GM23248 (cell line): Measurements from ENCODE around the gene MINDY1. TPM values are rescaled to one million over a fixed set of nuclear protein-coding genes. Genes with fewer than 3 reads are reported as not detected.

Source experiments
- DNase-seq: peaks from one replicate; pipeline ENCODE4 v3.0.0-alpha.2; 2015
- H2AFZ ChIP-seq: fragments of 200-600 bp; sonication (generic); 2 replicates; pipeline ENCODE4 v1.6.1; 2016; ENCODE audit warnings: antibody characterized with exemption
- H3F3A ChIP-seq: fragments of 200-600 bp; sonication (generic); 2 replicates; pipeline ENCODE4 v1.6.1; 2016; ENCODE audit warnings: mild to moderate bottlenecking, antibody characterized with exemption, mixed run types; ENCODE audit not compliant: insufficient read depth
- H3K27ac ChIP-seq: fragments of 200-600 bp; sonication (generic); 2 replicates; pipeline ENCODE4 v1.5.1; 2016; ENCODE audit warnings: mild to moderate bottlenecking
- H3K27me3 ChIP-seq: fragments of 200-600 bp; sonication (generic); replicated peaks from 2 replicates; pipeline ENCODE4 v1.6.1; 2016; ENCODE audit warnings: mild to moderate bottlenecking; ENCODE audit not compliant: insufficient read depth
- H3K36me3 ChIP-seq: fragments of 200-600 bp; sonication (generic); 2 replicates; pipeline ENCODE4 v1.6.1; 2016; ENCODE audit warnings: low read depth, mild to moderate bottlenecking
- H3K4me1 ChIP-seq: fragments of 200-600 bp; sonication (generic); 2 replicates; pipeline ENCODE4 v1.6.1; 2016; ENCODE audit warnings: mild to moderate bottlenecking; ENCODE audit not compliant: insufficient read depth
- H3K4me2 ChIP-seq: fragments of 200-600 bp; sonication (generic); one replicate; pipeline ENCODE4 v1.6.1; 2016; ENCODE audit warnings: mild to moderate bottlenecking; ENCODE audit not compliant: unreplicated experiment
- H3K4me3 ChIP-seq: fragments of 200-600 bp; sonication (generic); 2 replicates; pipeline ENCODE4 v1.5.1; 2016; ENCODE audit warnings: mild to moderate bottlenecking
- H3K79me2 ChIP-seq: fragments of 200-600 bp; sonication (generic); 2 replicates; pipeline ENCODE4 v1.6.1; 2016; ENCODE audit warnings: mild to moderate bottlenecking; ENCODE audit not compliant: insufficient read depth
- H3K9ac ChIP-seq: fragments of 200-600 bp; sonication (generic); 2 replicates; pipeline ENCODE4 v1.6.1; 2016; ENCODE audit warnings: mild to moderate bottlenecking
- H3K9me2 ChIP-seq: fragments of 200-600 bp; sonication (generic); 2 replicates; pipeline ENCODE4 v1.6.1; 2016; ENCODE audit warnings: mixed run types, mild to moderate bottlenecking, moderate library complexity; ENCODE audit not compliant: insufficient read depth
- H3K9me3 ChIP-seq: fragments of 200-600 bp; sonication (generic); one replicate; pipeline ENCODE4 v1.6.1; 2017; ENCODE audit warnings: low read depth
- H4K20me1 ChIP-seq: fragments of 200-600 bp; sonication (generic); 2 replicates; pipeline ENCODE4 v1.6.0; 2016; ENCODE audit not compliant: insufficient read depth
- EZH2 ChIP-seq: fragments of 200-600 bp; sonication (generic); IDR thresholded peaks from 2 replicates; pipeline ENCODE4 v1.6.1; 2018; ENCODE audit warnings: antibody characterized with exemption, mild to moderate bottlenecking; ENCODE audit not compliant: insufficient read depth, poor library complexity, severe bottlenecking
- EZH2phosphoT487 ChIP-seq: fragments of 200-600 bp; sonication (generic); IDR thresholded peaks from 2 replicates; pipeline ENCODE4 v1.6.1; 2018; ENCODE audit warnings: antibody characterized with exemption, moderate library complexity, mild to moderate bottlenecking, low read depth; ENCODE audit not compliant: insufficient read depth
- WGBS, 2 experiments: methylation state at CpG; one replicate each; pipeline ENCODE4 v1.1.6; 2015 to 2017; ENCODE audit warnings: low lambda C conversion rate in 2 of 2, low coverage in 1 of 2; ENCODE audit errors: missing lambda C conversion rate in 2 of 2; 5-methylcytosine and 5-hydroxymethylcytosine counted together
- in situ Hi-C: fragments of 300-500 bp; cut with MboI; formaldehyde crosslinking; loops from 2 replicates; pipeline ENCODE4 v1.15.0; 2020
- polyA plus RNA-seq: library from polyadenylated mRNA; unstranded; fragments of >200 nt; fragmentation: Nextera tagmentation; extraction: Ambion mirVana; gene quantifications from 2 replicates; pipeline ENCODE4 v1.2.1, GENCODE V29; 2016
- total RNA-seq: library from RNA; depleted of rRNA; stranded (reverse); fragments of >200 nt; shearing (Covaris generic); gene quantifications from 2 replicates; pipeline ENCODE4 v1.2.3, GENCODE V29; 2014

Gene MINDY1
- total and polyA plus RNA-seq, 2 experiments from 2014 or later = 4.6 to 9.1 TPM

DNA sequence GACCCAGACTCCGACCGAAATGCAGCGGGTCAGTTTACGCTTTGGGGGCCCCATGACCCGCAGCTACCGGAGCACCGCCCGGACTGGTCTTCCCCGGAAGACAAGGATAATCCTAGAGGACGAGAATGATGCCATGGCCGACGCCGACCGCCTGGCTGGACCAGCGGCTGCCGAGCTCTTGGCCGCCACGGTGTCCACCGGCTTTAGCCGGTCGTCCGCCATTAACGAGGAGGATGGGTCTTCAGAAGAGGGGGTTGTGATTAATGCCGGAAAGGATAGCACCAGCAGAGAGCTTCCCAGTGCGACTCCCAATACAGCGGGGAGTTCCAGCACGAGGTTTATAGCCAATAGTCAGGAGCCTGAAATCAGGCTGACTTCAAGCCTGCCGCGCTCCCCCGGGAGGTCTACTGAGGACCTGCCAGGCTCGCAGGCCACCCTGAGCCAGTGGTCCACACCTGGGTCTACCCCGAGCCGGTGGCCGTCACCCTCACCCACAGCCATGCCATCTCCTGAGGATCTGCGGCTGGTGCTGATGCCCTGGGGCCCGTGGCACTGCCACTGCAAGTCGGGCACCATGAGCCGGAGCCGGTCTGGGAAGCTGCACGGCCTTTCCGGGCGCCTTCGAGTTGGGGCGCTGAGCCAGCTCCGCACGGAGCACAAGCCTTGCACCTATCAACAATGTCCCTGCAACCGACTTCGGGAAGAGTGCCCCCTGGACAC, 41.4 kb upstream of the MINDY1 start:
- Histone ChIP-seq H3K27me3 (no peaks in the 10 kb centered on the region), H3K4me3 (peak overlapping the region; percentile 77), H2AFZ (peak overlapping the region; percentile 89), H3F3A (peaks cover 51% of the 10 kb centered on the region), H3K9me2 (no peaks in the 10 kb centered on the region), H4K20me1 (no peaks in the 10 kb centered on the region), H3K36me3 (peaks cover 25% of the 10 kb centered on the region), H3K9ac (peak overlapping the region; percentile 84), H3K27ac (peak overlapping the region; percentile 71), H3K9me3 (no peaks in the 10 kb centered on the region), H3K79me2 (no peaks in the 10 kb centered on the region), H3K4me2 (peak overlapping the region; percentile 83), H3K4me1 (0 out of 2 replicates have a peak, but pooled peaks cover 13% of the 10 kb centered on the region)
- 3 to 5% methylated on average over 47 to 48 of the region's 48 CpGs for WGBS, 2 experiments
- peak; percentile 86 for DNase-seq
- no peak for TF ChIP-seq EZH2phosphoT487
- no peak for TF ChIP-seq EZH2
- in situ Hi-C loops = no loop called here

DNA sequence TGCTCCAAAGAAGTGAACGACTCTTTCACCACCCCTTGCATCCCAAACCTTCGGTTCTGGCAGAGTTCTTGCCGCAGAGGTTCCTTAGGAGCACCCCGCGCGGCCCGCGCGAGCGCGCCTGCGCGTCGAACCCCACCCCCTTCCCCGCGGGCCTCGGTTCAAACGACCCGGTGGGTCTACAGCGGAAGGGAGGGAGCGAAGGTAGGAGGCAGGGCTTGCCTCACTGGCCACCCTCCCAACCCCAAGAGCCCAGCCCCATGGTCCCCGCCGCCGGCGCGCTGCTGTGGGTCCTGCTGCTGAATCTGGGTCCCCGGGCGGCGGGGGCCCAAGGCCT, 40.9 kb upstream of the MINDY1 start, which contains the start of gene C1orf56:
Gene C1orf56, plus strand, starts transcription at position 161 of the 334 bp plus-strand sequence. Its CDS starts 97 bp downstream, at position 258.
- peaks cover 19% of the 10 kb centered on the region for H3K36me3 ChIP-seq
- H3K79me2 ChIP-seq = no peaks in the 10 kb centered on the region
- 0 out of 2 replicates have a peak, but pooled peaks cover 13% of the 10 kb centered on the region for H3K4me1 ChIP-seq
- in situ Hi-C loops = no loop called here
- peak within 1 kb of the TSS; percentile 89 for H2AFZ ChIP-seq
- DNase-seq = peak; percentile 82
- H3K9me2 ChIP-seq = no peaks in the 10 kb centered on the region
- H3K9me3 ChIP-seq = no peaks in the 10 kb centered on the region
- TF ChIP-seq EZH2 (no peak), EZH2phosphoT487 (no peak)
- peak within 1 kb of the TSS; percentile 71 for H3K27ac ChIP-seq
- H3F3A ChIP-seq = peaks cover 46% of the 10 kb centered on the region
- H3K4me3 ChIP-seq = peak within 1 kb of the TSS; percentile 77
- H3K27me3 ChIP-seq = no peaks in the 10 kb centered on the region
- WGBS, 2 experiments = 1 to 2% methylated on average over 29 of the region's 29 CpGs
- no peaks in the 10 kb centered on the region for H4K20me1 ChIP-seq
- peak within 1 kb of the TSS; percentile 84 for H3K9ac ChIP-seq
- H3K4me2 ChIP-seq = peak within 1 kb of the TSS; percentile 83

DNA sequence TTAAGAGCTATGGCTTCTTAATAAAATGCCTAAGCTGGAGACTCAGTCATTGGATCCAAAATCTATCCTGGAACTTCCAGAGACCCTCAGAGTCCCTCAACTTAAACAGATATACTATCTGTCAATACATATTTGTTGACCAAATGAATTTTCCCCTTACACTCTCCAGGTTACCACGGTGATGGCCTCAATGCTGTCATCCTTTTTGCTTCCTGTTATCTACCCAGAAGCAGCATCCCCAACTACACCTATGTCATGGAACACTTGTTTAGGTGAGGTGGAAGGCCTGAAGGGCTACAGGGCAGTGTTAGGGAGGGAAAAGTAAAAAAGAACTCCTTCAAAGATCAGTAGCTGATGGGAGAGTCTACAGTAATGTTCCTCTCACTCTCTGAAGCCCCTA, 36.5 kb upstream of the MINDY1 start:
- H3K9me3 ChIP-seq = no peaks in the 10 kb centered on the region
- 87 to 100% methylated on average over 1 of the region's 1 CpG for WGBS, 2 experiments
- H2AFZ ChIP-seq = no peak overlapping the region
- TF ChIP-seq EZH2phosphoT487 = no peak
- TF ChIP-seq EZH2 = no peak
- H3K27ac ChIP-seq = no peak overlapping the region
- H3K4me2 ChIP-seq = no peak overlapping the region
- no peaks in the 10 kb centered on the region for H3K36me3 ChIP-seq
- H4K20me1 ChIP-seq = no peaks in the 10 kb centered on the region
- H3K9me2 ChIP-seq = no peaks in the 10 kb centered on the region
- no peak overlapping the region for H3K9ac ChIP-seq
- peaks cover 8% of the 10 kb centered on the region; the same call in 1 of the 2 replicates for H3F3A ChIP-seq
- in situ Hi-C loops = no loop called here
- no peaks in the 10 kb centered on the region for H3K27me3 ChIP-seq
- H3K4me3 ChIP-seq = no peak overlapping the region
- no peaks in the 10 kb centered on the region for H3K79me2 ChIP-seq
- 0 out of 2 replicates have a peak, but pooled peaks cover 3% of the 10 kb centered on the region for H3K4me1 ChIP-seq
- DNase-seq = no peak

DNA sequence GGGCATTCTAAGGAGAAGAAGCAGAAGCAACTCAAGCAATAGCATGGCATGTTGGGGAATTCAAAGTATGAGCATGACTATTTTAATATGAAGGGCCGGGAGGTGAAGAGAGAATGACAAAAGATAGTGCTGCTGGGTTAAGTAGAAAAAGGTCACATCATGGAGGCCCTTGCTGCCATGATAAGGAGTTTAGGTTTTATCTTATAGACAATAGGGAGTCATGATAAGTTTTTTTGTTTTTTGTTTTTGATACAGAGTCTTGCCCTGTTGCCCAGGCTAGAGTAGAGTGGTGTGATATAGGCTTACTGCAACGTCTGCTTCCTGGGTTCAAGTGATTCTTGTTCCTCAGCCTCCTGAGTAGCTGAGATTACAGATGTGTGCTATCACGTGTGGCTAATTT, 32.8 kb upstream of the MINDY1 start:
- no peaks in the 10 kb centered on the region for H4K20me1 ChIP-seq
- H3K4me2 ChIP-seq = no peak overlapping the region
- no peak for TF ChIP-seq EZH2
- no peak for TF ChIP-seq EZH2phosphoT487
- in situ Hi-C loops = no loop called here
- no peaks in the 10 kb centered on the region for H3F3A ChIP-seq
- no peaks in the 10 kb centered on the region for H3K9me2 ChIP-seq
- H3K4me3 ChIP-seq = no peak overlapping the region
- H3K9ac ChIP-seq = no peak overlapping the region
- no peak overlapping the region for H3K27ac ChIP-seq
- no peaks in the 10 kb centered on the region for H3K9me3 ChIP-seq
- DNase-seq = no peak
- 87 to 88% methylated on average over 3 of the region's 3 CpGs for WGBS, 2 experiments
- H3K79me2 ChIP-seq = no peaks in the 10 kb centered on the region
- H2AFZ ChIP-seq = no peak overlapping the region
- no peaks in the 10 kb centered on the region for H3K27me3 ChIP-seq
- H3K4me1 ChIP-seq = no peaks in the 10 kb centered on the region
- peaks cover 3% of the 10 kb centered on the region; the same call in 1 of the 2 replicates for H3K36me3 ChIP-seq
